Neural cell (in vitro differentiated cells): ENCODE data around the gene NEIL1. TPM values are rescaled to one million over a fixed set of nuclear protein-coding genes. Genes with fewer than 3 reads are reported as not detected.
"Not testable (repeated sequence)": the region's sequence is repeated elsewhere in the genome, so short reads cannot be mapped to it uniquely, and the experiment has no call there.

ENCODE experiments used
- H2AFZ ChIP-seq: fragments of 200-600, 300-800 bp; sonication (generic), shearing (Covaris generic); 2 replicates; pipeline ENCODE4 v1.6.0; 2014; ENCODE audit warnings: low read depth, mild to moderate bottlenecking, antibody characterized with exemption, low read length, moderate library complexity
- H3F3A ChIP-seq: fragments of 200-600 bp; shearing (Covaris generic); 2 replicates; pipeline ENCODE4 v1.6.1; 2016; ENCODE audit warnings: mild to moderate bottlenecking, moderate library complexity, mixed read lengths, antibody characterized with exemption, low read length; ENCODE audit not compliant: insufficient read depth, poor library complexity, severe bottlenecking
- H3K27ac ChIP-seq: fragments of 200-600, 300-800 bp; sonication (generic), shearing (Covaris generic); 2 replicates; pipeline ENCODE4 v1.5.1; 2014; ENCODE audit warnings: mild to moderate bottlenecking, low read length, moderate library complexity
- H3K27me3 ChIP-seq: fragments of 300-800, 200-600 bp; sonication (generic), shearing (Covaris generic); 2 replicates; pipeline ENCODE4 v1.6.0; 2014; ENCODE audit warnings: mild to moderate bottlenecking, low read depth, low read length, moderate library complexity; ENCODE audit not compliant: insufficient read depth
- H3K36me3 ChIP-seq: fragments of 300-800, 200-600 bp; sonication (generic), shearing (Covaris generic); 2 replicates; pipeline ENCODE4 v1.5.1; 2014; ENCODE audit warnings: mild to moderate bottlenecking, antibody characterized with exemption, low read length, moderate library complexity; ENCODE audit not compliant: insufficient read depth
- H3K4me2 ChIP-seq: fragments of 300-800, 200-600 bp; sonication (generic), shearing (Covaris generic); 2 replicates; pipeline ENCODE4 v1.6.0; 2014; ENCODE audit warnings: mild to moderate bottlenecking, low read length
- H3K4me3 ChIP-seq: fragments of 300-800, 200-600 bp; sonication (generic), shearing (Covaris generic); 2 replicates; pipeline ENCODE4 v1.5.1; 2014; ENCODE audit warnings: mild to moderate bottlenecking, low read length, moderate library complexity
- H3K79me2 ChIP-seq: fragments of 200-600 bp; shearing (Covaris generic); replicated peaks from 2 replicates; pipeline ENCODE4 v1.6.0; 2014; ENCODE audit warnings: mild to moderate bottlenecking, low read length, moderate library complexity; ENCODE audit not compliant: insufficient read depth
- H3K9ac ChIP-seq: fragments of 300-800, 200-600 bp; sonication (generic), shearing (Covaris generic); 2 replicates; pipeline ENCODE4 v1.6.1; 2016; ENCODE audit warnings: mild to moderate bottlenecking, low read length, mixed read lengths
- H3K9me2 ChIP-seq: fragments of 200-600 bp; shearing (Covaris generic); 2 replicates; pipeline ENCODE4 v1.6.1; 2016; ENCODE audit warnings: mild to moderate bottlenecking, low read length, mixed read lengths; ENCODE audit not compliant: insufficient read depth
- H3K9me3 ChIP-seq: fragments of 200-600, 300-800 bp; sonication (generic), shearing (Covaris generic); 2 replicates; pipeline ENCODE4 v1.6.1; 2016; ENCODE audit warnings: mild to moderate bottlenecking, mixed run types, low read length, moderate library complexity, mixed read lengths
- H4K20me1 ChIP-seq: fragments of 200-600 bp; shearing (Covaris generic); 2 replicates; pipeline ENCODE4 v1.6.1; 2016; ENCODE audit warnings: mild to moderate bottlenecking, mixed run types; ENCODE audit not compliant: insufficient read depth
- EP300 ChIP-seq: fragments of 450-650 bp; conservative IDR thresholded peaks from 2 replicates; pipeline ENCODE4 v1.6.1; 2014; ENCODE audit warnings: antibody characterized with exemption, mild to moderate bottlenecking, moderate library complexity; ENCODE audit not compliant: poor library complexity, severe bottlenecking
- EZH2 ChIP-seq: fragments of 200-600, 300-800 bp; shearing (Covaris generic), sonication (generic); IDR thresholded peaks from 2 replicates; pipeline ENCODE4 v1.6.1; 2014; ENCODE audit warnings: antibody characterized with exemption, low read length, borderline replicate concordance, mild to moderate bottlenecking; ENCODE audit not compliant: insufficient read depth, poor library complexity, severe bottlenecking
- MXI1 ChIP-seq: fragments of 450-650 bp; conservative IDR thresholded peaks from 2 replicates; pipeline ENCODE4 v1.6.1; 2014; ENCODE audit warnings: antibody characterized with exemption, mild to moderate bottlenecking; ENCODE audit not compliant: poor library complexity, severe bottlenecking
- POLR2AphosphoS5 ChIP-seq: IDR thresholded peaks from 2 replicates; pipeline ENCODE4 v1.6.1; 2012
- RAD21 ChIP-seq: fragments of 450-650 bp; conservative IDR thresholded peaks from 2 replicates; pipeline ENCODE4 v1.6.1; 2014; ENCODE audit warnings: antibody characterized with exemption, mild to moderate bottlenecking, moderate library complexity
- SMC3 ChIP-seq: fragments of 450-650 bp; conservative IDR thresholded peaks from 2 replicates; pipeline ENCODE4 v1.6.1; 2014; ENCODE audit warnings: antibody characterized with exemption, mild to moderate bottlenecking, moderate library complexity; ENCODE audit not compliant: poor library complexity
- TAF1 ChIP-seq: IDR thresholded peaks from 2 replicates; pipeline ENCODE4 v1.6.1; 2012; ENCODE audit warnings: low read depth
- polyA plus RNA-seq: library from polyadenylated mRNA; depleted of rRNA; stranded (reverse); fragments of >200 nt; gene quantifications from 2 replicates; pipeline ENCODE4 v1.2.3, GENCODE V29; 2014
- TF ChIP-seq, protein P1 (sequence below): fragments of 450-650 bp; IDR thresholded peaks from 2 replicates; pipeline ENCODE4 v1.5.1; 2014; ENCODE audit warnings: antibody characterized with exemption, mild to moderate bottlenecking, moderate library complexity; ENCODE audit not compliant: poor library complexity, severe bottlenecking
- TF ChIP-seq, protein P2 (sequence below): IDR thresholded peaks from 2 replicates; pipeline ENCODE4 v1.6.1; 2012; ENCODE audit warnings: borderline replicate concordance

NEIL1 gene
- polyA plus RNA-seq, 1 donor from 2014 or later, result 18.6 TPM

DNA sequence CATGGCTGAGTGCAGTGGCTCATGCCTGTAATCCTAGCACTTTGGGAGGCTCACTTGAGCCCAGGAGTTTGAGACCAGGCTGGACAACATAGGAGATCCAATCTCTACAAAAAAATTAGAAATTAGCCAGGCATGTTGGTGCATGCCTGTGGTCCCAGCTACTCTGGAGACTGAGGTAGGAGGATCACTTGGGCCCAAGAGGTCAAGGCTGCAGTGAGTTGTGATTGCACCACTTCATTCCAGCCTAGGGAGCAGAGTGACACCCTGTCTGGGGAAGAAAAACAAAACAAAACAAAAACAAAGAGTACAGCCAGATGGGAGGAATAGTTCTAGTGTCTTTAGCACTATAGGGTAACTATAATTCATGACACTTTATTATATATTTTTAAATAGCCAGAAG lies 37.1 kb upstream of the NEIL1 start:
- no peak overlapping the region for H3K9ac ChIP-seq
- H4K20me1 ChIP-seq, result no peaks in the 10 kb centered on the region
- H3K9me3 ChIP-seq, result no peaks in the 10 kb centered on the region
- no peak overlapping the region for H3K4me3 ChIP-seq
- H3K27ac ChIP-seq, result no peak overlapping the region
- no peak overlapping the region for H3K4me2 ChIP-seq
- H3K9me2 ChIP-seq, result no peaks in the 10 kb centered on the region
- TF ChIP-seq MXI1 (no peak), TAF1 (no peak), EP300 (no peak), POLR2AphosphoS5 (no peak), EZH2 (no peak), SMC3 (no peak), RAD21 (no peak)
- TF ChIP-seq, protein P1, sequence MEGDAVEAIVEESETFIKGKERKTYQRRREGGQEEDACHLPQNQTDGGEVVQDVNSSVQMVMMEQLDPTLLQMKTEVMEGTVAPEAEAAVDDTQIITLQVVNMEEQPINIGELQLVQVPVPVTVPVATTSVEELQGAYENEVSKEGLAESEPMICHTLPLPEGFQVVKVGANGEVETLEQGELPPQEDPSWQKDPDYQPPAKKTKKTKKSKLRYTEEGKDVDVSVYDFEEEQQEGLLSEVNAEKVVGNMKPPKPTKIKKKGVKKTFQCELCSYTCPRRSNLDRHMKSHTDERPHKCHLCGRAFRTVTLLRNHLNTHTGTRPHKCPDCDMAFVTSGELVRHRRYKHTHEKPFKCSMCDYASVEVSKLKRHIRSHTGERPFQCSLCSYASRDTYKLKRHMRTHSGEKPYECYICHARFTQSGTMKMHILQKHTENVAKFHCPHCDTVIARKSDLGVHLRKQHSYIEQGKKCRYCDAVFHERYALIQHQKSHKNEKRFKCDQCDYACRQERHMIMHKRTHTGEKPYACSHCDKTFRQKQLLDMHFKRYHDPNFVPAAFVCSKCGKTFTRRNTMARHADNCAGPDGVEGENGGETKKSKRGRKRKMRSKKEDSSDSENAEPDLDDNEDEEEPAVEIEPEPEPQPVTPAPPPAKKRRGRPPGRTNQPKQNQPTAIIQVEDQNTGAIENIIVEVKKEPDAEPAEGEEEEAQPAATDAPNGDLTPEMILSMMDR, result no peak
- H3K27me3 ChIP-seq, result peaks cover 3% of the 10 kb centered on the region
- H2AFZ ChIP-seq, result no peak overlapping the region
- H3K36me3 ChIP-seq, result no peaks in the 10 kb centered on the region
- H3K79me2 ChIP-seq, result no peaks in the 10 kb centered on the region
- no peaks in the 10 kb centered on the region for H3F3A ChIP-seq

DNA sequence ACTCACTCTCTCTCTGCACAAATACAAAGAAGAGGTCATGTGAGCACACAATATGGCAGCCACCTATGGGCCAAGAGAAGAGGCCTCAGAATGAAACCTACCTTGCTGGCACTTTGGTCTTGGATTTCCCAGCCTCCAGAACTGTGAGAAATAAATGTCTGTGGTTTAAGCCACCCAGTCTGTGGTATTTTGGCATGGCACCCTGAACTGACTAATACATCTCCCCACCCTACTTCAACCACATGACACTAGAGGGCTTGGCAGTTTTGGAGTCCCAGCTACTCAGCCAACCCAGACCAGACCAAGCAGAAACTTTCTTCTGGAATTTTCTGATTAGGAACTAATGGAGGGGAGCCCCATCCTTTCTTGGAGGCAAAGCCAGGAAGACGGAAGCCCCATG lies 34.3 kb upstream of the NEIL1 start:
- not testable (repeated sequence) for H3K79me2 ChIP-seq, H2AFZ ChIP-seq, H3K9me3 ChIP-seq, H3K9ac ChIP-seq, H3K9me2 ChIP-seq, H3F3A ChIP-seq, H4K20me1 ChIP-seq, H3K4me2 ChIP-seq, H3K27ac ChIP-seq, H3K27me3 ChIP-seq, H3K36me3 ChIP-seq, H3K4me3 ChIP-seq

DNA sequence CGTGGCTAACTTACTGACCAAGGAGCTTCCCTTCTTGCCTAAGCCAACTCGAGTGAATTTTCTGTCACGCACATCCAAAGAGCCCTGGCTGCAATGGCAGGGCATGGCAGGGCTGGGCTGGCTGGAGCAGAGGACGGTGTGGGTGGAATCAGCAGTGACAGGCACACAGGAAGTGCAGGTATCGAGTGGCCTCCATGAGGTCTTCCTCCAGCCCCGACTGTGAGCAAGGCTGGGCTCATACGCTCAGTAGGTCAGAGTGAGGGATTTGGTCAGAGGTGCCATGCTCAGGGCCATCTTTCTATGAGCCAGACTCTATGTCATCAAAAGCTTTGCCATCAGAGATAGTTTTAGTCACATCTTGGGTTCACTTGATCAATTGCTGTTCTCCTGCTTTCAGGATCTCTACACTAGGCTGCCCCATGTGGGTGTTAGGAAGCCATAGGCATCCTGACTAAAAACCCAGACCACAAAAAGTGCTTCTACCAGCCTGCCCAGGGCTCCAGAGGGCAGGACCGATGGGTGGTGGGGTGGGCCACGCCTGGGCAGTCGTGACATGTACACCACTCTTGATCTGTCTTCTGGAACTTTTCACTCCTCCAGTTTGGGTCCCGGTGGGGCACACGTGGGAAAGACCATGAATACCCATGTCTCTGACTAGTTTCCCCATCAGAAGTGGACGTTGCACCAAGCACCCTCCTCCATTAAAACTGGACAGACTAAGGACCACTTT lies 33.6 kb upstream of the NEIL1 start:
- H3F3A ChIP-seq, result no peaks in the 10 kb centered on the region
- H3K9ac ChIP-seq, result no peak overlapping the region
- TF ChIP-seq MXI1 (no peak), SMC3 (no peak), RAD21 (no peak), POLR2AphosphoS5 (no peak)
- TF ChIP-seq, protein P1, result no peak
- TF ChIP-seq, protein P2, sequence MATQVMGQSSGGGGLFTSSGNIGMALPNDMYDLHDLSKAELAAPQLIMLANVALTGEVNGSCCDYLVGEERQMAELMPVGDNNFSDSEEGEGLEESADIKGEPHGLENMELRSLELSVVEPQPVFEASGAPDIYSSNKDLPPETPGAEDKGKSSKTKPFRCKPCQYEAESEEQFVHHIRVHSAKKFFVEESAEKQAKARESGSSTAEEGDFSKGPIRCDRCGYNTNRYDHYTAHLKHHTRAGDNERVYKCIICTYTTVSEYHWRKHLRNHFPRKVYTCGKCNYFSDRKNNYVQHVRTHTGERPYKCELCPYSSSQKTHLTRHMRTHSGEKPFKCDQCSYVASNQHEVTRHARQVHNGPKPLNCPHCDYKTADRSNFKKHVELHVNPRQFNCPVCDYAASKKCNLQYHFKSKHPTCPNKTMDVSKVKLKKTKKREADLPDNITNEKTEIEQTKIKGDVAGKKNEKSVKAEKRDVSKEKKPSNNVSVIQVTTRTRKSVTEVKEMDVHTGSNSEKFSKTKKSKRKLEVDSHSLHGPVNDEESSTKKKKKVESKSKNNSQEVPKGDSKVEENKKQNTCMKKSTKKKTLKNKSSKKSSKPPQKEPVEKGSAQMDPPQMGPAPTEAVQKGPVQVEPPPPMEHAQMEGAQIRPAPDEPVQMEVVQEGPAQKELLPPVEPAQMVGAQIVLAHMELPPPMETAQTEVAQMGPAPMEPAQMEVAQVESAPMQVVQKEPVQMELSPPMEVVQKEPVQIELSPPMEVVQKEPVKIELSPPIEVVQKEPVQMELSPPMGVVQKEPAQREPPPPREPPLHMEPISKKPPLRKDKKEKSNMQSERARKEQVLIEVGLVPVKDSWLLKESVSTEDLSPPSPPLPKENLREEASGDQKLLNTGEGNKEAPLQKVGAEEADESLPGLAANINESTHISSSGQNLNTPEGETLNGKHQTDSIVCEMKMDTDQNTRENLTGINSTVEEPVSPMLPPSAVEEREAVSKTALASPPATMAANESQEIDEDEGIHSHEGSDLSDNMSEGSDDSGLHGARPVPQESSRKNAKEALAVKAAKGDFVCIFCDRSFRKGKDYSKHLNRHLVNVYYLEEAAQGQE, result no peak
- no peak overlapping the region for H3K27ac ChIP-seq
- no peak overlapping the region for H3K4me3 ChIP-seq
- H3K9me2 ChIP-seq, result no peaks in the 10 kb centered on the region
- no peaks in the 10 kb centered on the region for H4K20me1 ChIP-seq
- no peaks in the 10 kb centered on the region for H3K79me2 ChIP-seq
- H2AFZ ChIP-seq, result no peak overlapping the region
- H3K36me3 ChIP-seq, result no peaks in the 10 kb centered on the region
- H3K4me2 ChIP-seq, result no peak overlapping the region
- H3K9me3 ChIP-seq, result no peaks in the 10 kb centered on the region
- H3K27me3 ChIP-seq, result no peaks in the 10 kb centered on the region
